ENCODE results near the gene ENTREP1. TPM values are rescaled to one million over a fixed set of nuclear protein-coding genes. Genes with fewer than 3 reads are reported as not detected.

ENTREP1 gene
- total RNA-seq, 2 experiments from 2014 or later, result not detected

GRCh38 chr9:69421908-69422801, 97.1 kb downstream of the ENTREP1 start:
- H3K4me2 ChIP-seq (ENCODE audit: low read length), result no peak overlapping the region
- TF ChIP-seq EZH2phosphoT487 (IDR thresholded peaks at IDR 0.05; ENCODE audit: borderline replicate concordance, low read depth, low read length), result no peak
- peak; percentile 89 for TF ChIP-seq CTCF (conservative IDR thresholded peaks at IDR 0.05; ENCODE audit: low read length)
- H3K27ac ChIP-seq (ENCODE audit: low read depth, low read length, poor library complexity, severe bottlenecking), result no peak overlapping the region
- no peaks in the 10 kb centered on the region for H3K9me3 ChIP-seq (ENCODE audit: low read length)
- no peaks in the 10 kb centered on the region for H3K79me2 ChIP-seq (ENCODE audit: insufficient read depth, low read depth, low read length)
- no peaks in the 10 kb centered on the region for H3K36me3 ChIP-seq (ENCODE audit: insufficient read depth, low read length)
- ChIA-PET POLR2A (interaction anchor here (0.6 kb wide), 1 partner anchor 942 kb away, joined by 3 read pairs; no protein-coding TSS in a partner anchor), CTCF (ENCODE audit: unreplicated experiment) (interaction anchor here (0.6 kb wide), 1 partner anchor 382 kb away, joined by 3 read pairs; no protein-coding TSS in a partner anchor)
- H3K4me3 ChIP-seq (ENCODE audit: low read depth, low read length, poor library complexity, severe bottlenecking), result no peak overlapping the region
- BruUV-seq (replicated peaks), result no TSS peak
- H3K9me2 ChIP-seq (ENCODE audit: insufficient read depth, low read length), result no peaks in the 10 kb centered on the region
- no peak overlapping the region for H2AFZ ChIP-seq (ENCODE audit: low read length)
- no peaks in the 10 kb centered on the region for H3K4me1 ChIP-seq (ENCODE audit: insufficient read depth, low read length, poor library complexity, severe bottlenecking)
- no peaks in the 10 kb centered on the region for H4K20me1 ChIP-seq (ENCODE audit: insufficient read depth, low read length)
- DNase-seq (ENCODE audit: low spot score), result peak; percentile 54
- intact Hi-C loops (cut with micrococcal nuclease; ENCODE audit: unreplicated experiment), result loop anchor here (5.0 kb wide), 2 partner anchors 125 to 455 kb away; no protein-coding TSS in a partner anchor

- Histone ChIP-seq H4K20me1 (ENCODE audit: insufficient read depth, low read length) (no peaks in the 10 kb centered on the region), H3K27ac (ENCODE audit: low read depth, low read length, poor library complexity, severe bottlenecking) (no peak overlapping the region), H3K9me3 (ENCODE audit: low read length) (no peaks in the 10 kb centered on the region), H3K9me2 (ENCODE audit: insufficient read depth, low read length) (no peaks in the 10 kb centered on the region), H3K4me2 (ENCODE audit: low read length) (no peak overlapping the region), H3K79me2 (ENCODE audit: insufficient read depth, low read depth, low read length) (no peaks in the 10 kb centered on the region), H3K36me3 (ENCODE audit: insufficient read depth, low read length) (no peaks in the 10 kb centered on the region), H3K4me3 (ENCODE audit: low read depth, low read length, poor library complexity, severe bottlenecking) (no peak overlapping the region), H3K4me1 (ENCODE audit: insufficient read depth, low read length, poor library complexity, severe bottlenecking) (no peaks in the 10 kb centered on the region), H2AFZ (ENCODE audit: low read length) (no peak overlapping the region)
- POLR2A ChIA-PET, result no interaction called here
- intact Hi-C loops (cut with micrococcal nuclease; ENCODE audit: unreplicated experiment), result no loop called here
- CTCF ChIA-PET (ENCODE audit: unreplicated experiment), result interaction anchor here (0.6 kb wide), 1 partner anchor 17 kb away, joined by 11 read pairs; no protein-coding TSS in a partner anchor
- DNase-seq (ENCODE audit: low spot score), result no peak
- no TSS peak for BruUV-seq (replicated peaks)
- TF ChIP-seq EZH2phosphoT487 (IDR thresholded peaks at IDR 0.05; ENCODE audit: borderline replicate concordance, low read depth, low read length) (no peak), CTCF (conservative IDR thresholded peaks at IDR 0.05; ENCODE audit: low read length) (no peak)
Measured at GRCh38 chr9:69425136-69425801, 100.3 kb downstream of the ENTREP1 start.
